MM.1S (cell line): ENCODE results near the gene MCU.
"Not testable (repeated sequence)": the region's sequence is repeated elsewhere in the genome, so short reads cannot be mapped to it uniquely, and the experiment has no call there.

Experiments used
- DNase-seq: peaks from one replicate; pipeline ENCODE4 v3.0.0-alpha.2; 2015
- H2AFZ ChIP-seq: fragments of 300-600 bp; sonication (generic); 2 replicates; pipeline ENCODE4 v1.6.0; 2016; ENCODE audit warnings: antibody characterized with exemption, low read length
- H3F3A ChIP-seq: fragments of 300-600 bp; sonication (generic); 2 replicates; pipeline ENCODE4 v1.6.1; 2016; ENCODE audit warnings: mild to moderate bottlenecking, antibody characterized with exemption, low read length, moderate library complexity, mixed read lengths; ENCODE audit not compliant: insufficient read depth
- H3K27ac ChIP-seq: fragments of 300-600 bp; sonication (generic); 2 replicates; pipeline ENCODE4 v1.5.1; 2016; ENCODE audit warnings: mild to moderate bottlenecking, low read length
- H3K27me3 ChIP-seq: fragments of 300-600 bp; sonication (generic); replicated peaks from 2 replicates; pipeline ENCODE4 v1.6.0; 2016; ENCODE audit warnings: low read length; ENCODE audit not compliant: insufficient read depth
- H3K36me3 ChIP-seq: fragments of 300-600 bp; sonication (generic); replicated peaks from 2 replicates; pipeline ENCODE4 v1.6.1; 2016; ENCODE audit warnings: mild to moderate bottlenecking, low read length, mixed read lengths; ENCODE audit not compliant: insufficient read depth
- H3K4me1 ChIP-seq: fragments of 300-600 bp; sonication (generic); 2 replicates; pipeline ENCODE4 v1.6.1; 2016; ENCODE audit warnings: low read length, mixed read lengths
- H3K4me2 ChIP-seq: fragments of 300-600 bp; sonication (generic); 2 replicates; pipeline ENCODE4 v1.6.0; 2016; ENCODE audit warnings: low read depth, low read length
- H3K4me3 ChIP-seq: fragments of 300-600 bp; sonication (generic); 2 replicates; pipeline ENCODE4 v1.5.1; 2016; ENCODE audit warnings: low read length, mixed read lengths
- H3K79me2 ChIP-seq: fragments of 300-600 bp; sonication (generic); 2 replicates; pipeline ENCODE4 v1.6.1; 2016; ENCODE audit warnings: mixed run types, low read length, mixed read lengths
- H3K9ac ChIP-seq: fragments of 300-600 bp; sonication (generic); 2 replicates; pipeline ENCODE4 v1.6.1; 2016; ENCODE audit warnings: low read length, mixed read lengths
- H3K9me2 ChIP-seq: fragments of 300-600 bp; sonication (generic); replicated peaks from 2 replicates; pipeline ENCODE4 v1.6.1; 2016; ENCODE audit warnings: mild to moderate bottlenecking, low read length, mixed read lengths; ENCODE audit not compliant: insufficient read depth
- H3K9me3 ChIP-seq: fragments of 300-600 bp; sonication (generic); replicated peaks from 2 replicates; pipeline ENCODE4 v1.6.1; 2016; ENCODE audit warnings: mild to moderate bottlenecking, low read length, mixed read lengths; ENCODE audit not compliant: insufficient read depth
- H4K20me1 ChIP-seq: fragments of 300-600 bp; sonication (generic); 2 replicates; pipeline ENCODE4 v1.6.1; 2016; ENCODE audit warnings: mild to moderate bottlenecking, low read length, moderate library complexity, mixed read lengths; ENCODE audit not compliant: insufficient read depth
- CTCF ChIP-seq: fragments of 300-600 bp; sonication (generic); IDR thresholded peaks from 2 replicates; pipeline ENCODE4 v1.5.1; 2016; ENCODE audit warnings: antibody characterized with exemption, low read length, mixed read lengths
- EZH2 ChIP-seq: fragments of 300-600 bp; sonication (generic); optimal IDR thresholded peaks from 2 replicates; pipeline ENCODE3; 2017; ENCODE audit warnings: low read depth, mild to moderate bottlenecking, antibody characterized with exemption, low read length, mixed read lengths
- EZH2phosphoT487 ChIP-seq: fragments of 300-600 bp; sonication (generic); IDR thresholded peaks from 2 replicates; pipeline ENCODE4 v1.6.1; 2018; ENCODE audit warnings: antibody characterized with exemption, low read length

Gene MCU

GRCh38 chr10:72682638-72683037 lies 9.3 kb upstream of the MCU start:
- no peaks in the 10 kb centered on the region for H3F3A ChIP-seq
- no peak for DNase-seq
- no peaks in the 10 kb centered on the region for H3K36me3 ChIP-seq
- TF ChIP-seq CTCF (no peak), EZH2 (no peak), EZH2phosphoT487 (no peak)
- H3K4me3 ChIP-seq: no peak overlapping the region
- H3K9ac ChIP-seq: no peak overlapping the region
- H3K9me3 ChIP-seq: no peaks in the 10 kb centered on the region
- H2AFZ ChIP-seq: no peak overlapping the region
- H3K27ac ChIP-seq: no peak overlapping the region
- H3K79me2 ChIP-seq: no peaks in the 10 kb centered on the region
- H3K9me2 ChIP-seq: no peaks in the 10 kb centered on the region
- H3K4me1 ChIP-seq: no peaks in the 10 kb centered on the region
- no peaks in the 10 kb centered on the region for H3K27me3 ChIP-seq
- no peaks in the 10 kb centered on the region for H4K20me1 ChIP-seq
- no peak overlapping the region for H3K4me2 ChIP-seq

GRCh38 chr10:72685264-72685921 lies 6.5 kb upstream of the MCU start:
- DNase-seq: no peak
- no peak for TF ChIP-seq EZH2
- TF ChIP-seq CTCF: no peak
- no peak for TF ChIP-seq EZH2phosphoT487
- no peaks in the 10 kb centered on the region for H3K4me1 ChIP-seq
- H4K20me1 ChIP-seq: no peaks in the 10 kb centered on the region
- H3F3A ChIP-seq: no peaks in the 10 kb centered on the region
- H3K9me3 ChIP-seq: no peaks in the 10 kb centered on the region
- H3K27ac ChIP-seq: no peak overlapping the region
- H2AFZ ChIP-seq: no peak overlapping the region
- H3K9ac ChIP-seq: no peak overlapping the region
- no peak overlapping the region for H3K4me2 ChIP-seq
- H3K79me2 ChIP-seq: no peaks in the 10 kb centered on the region
- H3K4me3 ChIP-seq: no peak overlapping the region
- H3K27me3 ChIP-seq: no peaks in the 10 kb centered on the region
- no peaks in the 10 kb centered on the region for H3K36me3 ChIP-seq
- H3K9me2 ChIP-seq: no peaks in the 10 kb centered on the region

- H3K4me1 ChIP-seq, H3K36me3 ChIP-seq, H2AFZ ChIP-seq, H3F3A ChIP-seq, H3K4me3 ChIP-seq, DNase-seq, H3K27me3 ChIP-seq, H3K4me2 ChIP-seq, H3K9me3 ChIP-seq, H3K9ac ChIP-seq, H3K79me2 ChIP-seq, H4K20me1 ChIP-seq, H3K27ac ChIP-seq, H3K9me2 ChIP-seq: not testable (repeated sequence)
These were observed 5.5 kb upstream of the MCU start for GRCh38 chr10:72686430-72686829.

GRCh38 chr10:72687035-72687434 lies 4.9 kb upstream of the MCU start:
- no peak for DNase-seq
- no peaks in the 10 kb centered on the region for H3K9me3 ChIP-seq
- no peak overlapping the region for H2AFZ ChIP-seq
- H3K79me2 ChIP-seq: no peaks in the 10 kb centered on the region
- peaks cover 3% of the 10 kb centered on the region for H3K4me1 ChIP-seq
- H3K36me3 ChIP-seq: no peaks in the 10 kb centered on the region
- H3K9ac ChIP-seq: no peak overlapping the region
- H3K4me3 ChIP-seq: no peak overlapping the region
- no peaks in the 10 kb centered on the region for H3K9me2 ChIP-seq
- no peaks in the 10 kb centered on the region for H3K27me3 ChIP-seq
- no peak overlapping the region for H3K4me2 ChIP-seq
- no peak overlapping the region for H3K27ac ChIP-seq
- H4K20me1 ChIP-seq: no peaks in the 10 kb centered on the region
- no peaks in the 10 kb centered on the region for H3F3A ChIP-seq
- TF ChIP-seq EZH2phosphoT487 (no peak), CTCF (no peak), EZH2 (no peak)
